HG03439 (cell line): ENCODE results near the gene ADARB2.
"Not testable (repeated sequence)": the region's sequence is repeated elsewhere in the genome, so short reads cannot be mapped to it uniquely, and the experiment has no call there.

Source experiments
- ATAC-seq: cut with Tn5 transposase; IDR thresholded peaks from one replicate; pipeline ENCODE4 v1.9.1; 2021; ENCODE audit warnings: mild to moderate bottlenecking, moderate library complexity; ENCODE audit not compliant: unreplicated experiment

The ADARB2 gene

GRCh38 chr10:1552406-1552805 lies 184.9 kb downstream of the ADARB2 start:
- ATAC-seq = no peak

- ATAC-seq = no peak
Measured at GRCh38 chr10:1551636-1552338, 185.5 kb downstream of the ADARB2 start.

DNA sequence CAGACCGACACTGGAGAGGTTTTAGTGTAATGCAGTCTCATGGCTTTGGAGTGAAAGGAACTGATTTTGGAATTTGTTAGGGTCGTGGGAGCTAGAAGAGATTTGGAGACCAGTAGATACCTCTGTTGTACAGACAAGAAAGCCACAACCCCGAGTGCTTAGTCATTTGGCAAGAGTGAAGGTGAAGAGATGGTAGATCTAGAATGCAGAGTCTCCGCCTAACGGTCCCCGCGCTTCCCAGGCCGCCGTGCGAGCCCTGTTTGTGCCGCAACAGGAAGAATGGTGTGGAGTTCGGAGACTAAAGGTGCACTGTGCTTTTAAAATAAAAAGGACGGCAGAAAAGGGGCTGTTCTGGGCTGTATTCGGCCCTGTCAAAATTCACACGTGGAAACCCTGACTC lies 186.7 kb downstream of the ADARB2 start:
- no peak for ATAC-seq

- ATAC-seq = no peak
Measured at GRCh38 chr10:1550291-1550595, 187.1 kb downstream of the ADARB2 start.

DNA sequence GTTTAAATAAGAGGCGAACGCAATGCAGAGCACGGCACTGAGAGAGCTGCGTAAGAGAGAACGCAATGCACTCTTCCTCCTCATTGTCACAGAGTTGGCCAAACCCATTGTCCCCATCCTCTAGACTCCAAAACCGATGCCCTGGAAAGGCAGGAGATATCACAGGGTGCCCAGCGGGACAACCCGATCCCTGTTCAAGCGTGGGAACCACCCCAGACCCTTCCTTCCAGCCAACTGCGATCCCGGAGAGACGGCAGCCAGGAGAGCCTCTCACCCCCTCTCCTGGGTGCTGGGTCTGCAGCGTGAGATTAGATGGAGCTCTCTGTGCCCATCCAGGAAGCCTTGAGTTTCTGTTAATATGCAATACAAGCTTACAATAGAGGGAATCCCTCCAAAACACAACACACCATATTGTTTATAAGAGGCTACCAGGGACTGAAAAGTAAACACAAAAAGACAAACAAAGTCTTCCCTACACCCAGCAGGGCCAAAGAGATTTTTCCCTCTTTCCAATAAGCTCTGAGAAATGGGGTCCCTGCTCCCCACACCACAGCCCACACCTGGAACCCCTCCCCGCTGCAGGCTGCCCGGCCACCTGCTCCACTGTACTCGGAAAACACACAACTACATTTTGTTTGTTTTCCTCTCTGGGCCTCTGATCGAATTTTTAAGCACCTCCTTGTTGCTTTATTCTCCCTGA lies 187.6 kb downstream of the ADARB2 start:
- ATAC-seq = no peak

DNA sequence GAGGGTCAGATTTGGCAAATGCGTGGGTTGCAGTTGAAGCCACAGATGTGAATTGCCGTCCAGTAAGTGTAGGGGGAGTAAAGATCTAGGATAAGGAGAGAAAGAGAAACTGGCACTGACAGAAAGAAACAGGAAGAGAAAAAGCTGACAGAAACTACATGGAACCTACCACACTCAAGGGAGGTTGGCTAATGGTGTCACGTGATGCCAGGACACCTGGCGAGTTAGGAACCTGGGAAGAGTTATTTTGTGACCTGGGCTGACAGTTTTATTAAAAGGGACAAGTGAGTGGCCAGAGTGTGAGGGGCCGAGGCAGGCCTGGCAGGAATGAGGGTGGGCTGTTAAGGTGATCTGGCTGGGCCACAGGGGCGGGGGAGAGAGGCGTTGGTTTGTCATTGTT lies 188.7 kb downstream of the ADARB2 start:
- ATAC-seq = no peak

DNA sequence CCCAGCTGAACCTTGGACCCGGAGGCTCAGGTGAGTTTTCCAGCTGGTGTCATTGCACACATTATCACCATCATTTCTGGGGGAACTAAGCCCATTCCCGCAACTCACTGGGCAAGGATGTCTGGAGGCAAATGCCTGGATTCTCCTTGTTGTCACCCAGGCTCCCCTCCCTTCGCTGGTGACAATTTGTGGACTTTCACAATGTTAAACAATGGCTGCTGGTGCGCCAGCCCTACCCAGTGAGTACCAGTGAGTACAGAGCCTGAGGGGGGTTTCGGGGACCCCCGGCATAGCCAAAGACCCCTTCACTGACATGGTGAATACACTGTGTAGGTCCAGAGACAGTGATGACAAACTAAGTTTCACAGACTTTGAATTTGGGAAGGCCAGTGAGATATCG lies 189.2 kb downstream of the ADARB2 start:
- no peak for ATAC-seq

- no peak for ATAC-seq
Measured at GRCh38 chr10:1546431-1547110, 190.8 kb downstream of the ADARB2 start.

DNA sequence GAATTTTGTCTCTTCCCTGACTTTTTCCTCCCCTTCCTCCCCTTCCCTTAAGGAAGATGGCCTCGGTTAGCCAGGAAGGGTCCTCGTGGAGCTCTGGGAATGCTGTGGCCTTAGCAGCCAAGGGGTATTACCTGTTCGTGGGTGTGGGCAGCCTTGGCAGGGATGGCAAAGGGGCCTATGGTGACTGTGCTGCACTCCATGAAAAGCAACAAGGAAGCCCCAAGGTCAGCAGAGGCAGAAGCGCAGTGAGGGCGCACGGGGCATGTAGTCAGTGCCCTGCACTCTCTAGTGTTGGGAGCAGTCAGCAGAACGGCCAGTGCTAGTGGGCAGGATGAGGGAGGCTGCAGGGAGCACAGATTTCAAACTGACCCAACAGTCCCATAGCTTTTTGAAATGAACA lies 191.8 kb downstream of the ADARB2 start:
- ATAC-seq = no peak

DNA sequence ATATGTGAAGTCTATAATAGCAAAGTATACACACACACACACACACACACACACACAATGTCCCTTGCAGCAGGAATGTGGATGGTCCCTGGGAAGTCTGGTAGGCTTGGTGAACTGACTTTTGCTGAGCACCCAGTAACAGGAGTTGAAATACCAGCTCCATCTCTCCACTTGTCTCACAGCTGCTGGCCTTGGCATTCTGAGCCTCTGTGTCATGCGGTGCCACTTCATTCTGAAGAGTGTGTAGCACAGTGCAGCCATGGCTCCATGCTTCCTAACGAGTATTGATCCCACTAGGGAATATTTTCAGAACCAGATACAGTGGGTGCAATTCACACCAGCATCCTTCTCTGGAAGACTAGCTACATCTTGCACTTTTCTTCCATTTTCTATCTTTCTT lies 192.4 kb downstream of the ADARB2 start:
- no peak for ATAC-seq

DNA sequence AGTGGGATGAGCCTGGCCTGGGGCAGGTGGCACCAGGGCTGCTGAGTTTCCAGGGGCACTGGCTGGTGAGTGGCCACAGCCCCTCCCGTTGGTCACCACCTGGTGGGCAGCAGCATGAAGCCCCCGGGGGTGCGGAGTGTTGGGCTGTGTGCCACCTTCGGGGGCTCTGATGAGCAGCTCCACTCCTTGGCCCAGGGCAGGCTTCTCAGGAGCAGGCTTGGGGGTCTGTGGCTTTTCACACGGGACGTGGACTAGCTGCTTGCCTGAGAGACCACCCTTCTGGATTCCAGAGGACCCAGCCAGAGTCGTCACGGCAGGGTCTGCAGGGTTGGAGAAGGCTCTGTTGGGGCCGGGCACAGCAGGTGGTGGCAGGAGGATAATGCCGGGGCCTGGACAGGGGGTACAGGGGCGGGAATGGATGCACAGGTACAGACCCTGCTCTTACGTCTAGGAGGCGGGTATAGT lies 193.1 kb downstream of the ADARB2 start:
- ATAC-seq = no peak

DNA sequence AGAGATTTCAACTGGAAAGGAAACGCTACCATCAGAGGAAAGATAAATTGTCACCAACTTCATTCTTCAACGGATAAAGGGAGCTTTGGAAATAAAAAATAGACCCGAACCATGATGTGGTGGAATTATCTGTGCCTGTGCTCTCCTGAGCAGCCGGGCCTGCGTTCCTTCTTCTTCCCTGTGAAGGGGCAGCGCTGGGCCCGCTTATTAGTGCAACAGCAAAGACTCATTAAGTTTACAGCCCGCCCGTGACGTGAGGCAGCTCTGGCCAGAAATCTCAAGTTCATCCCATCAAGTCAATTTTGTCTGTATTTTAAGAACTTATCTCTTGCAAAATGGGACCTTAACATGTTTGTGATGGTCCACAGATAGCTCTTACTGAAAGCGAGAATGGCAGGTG lies 193.7 kb downstream of the ADARB2 start:
- no peak for ATAC-seq

- no peak for ATAC-seq
Measured at GRCh38 chr10:1542941-1543340, 194.4 kb downstream of the ADARB2 start.

DNA sequence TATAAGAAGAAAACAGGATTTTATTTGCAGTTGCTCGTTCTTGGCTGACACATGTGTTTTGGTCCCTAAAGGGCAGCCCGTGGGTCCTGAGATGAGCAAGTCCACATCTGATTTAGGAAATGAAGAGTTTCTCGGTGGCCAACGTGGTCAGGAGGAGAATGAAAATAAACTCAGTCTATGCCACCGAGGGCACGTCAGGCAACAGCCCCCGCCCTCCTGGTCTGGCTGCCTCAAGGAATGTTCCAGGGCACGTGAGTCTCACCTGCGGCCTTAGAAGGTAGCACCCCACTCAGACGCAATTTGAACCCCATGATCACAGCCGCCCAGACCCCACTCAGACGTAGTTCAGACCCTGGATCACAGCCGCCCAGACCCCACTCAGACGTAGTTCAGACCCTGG lies 197.2 kb downstream of the ADARB2 start:
- no peak for ATAC-seq

GRCh38 chr10:1539216-1539615 lies 198.1 kb downstream of the ADARB2 start:
- ATAC-seq = no peak

DNA sequence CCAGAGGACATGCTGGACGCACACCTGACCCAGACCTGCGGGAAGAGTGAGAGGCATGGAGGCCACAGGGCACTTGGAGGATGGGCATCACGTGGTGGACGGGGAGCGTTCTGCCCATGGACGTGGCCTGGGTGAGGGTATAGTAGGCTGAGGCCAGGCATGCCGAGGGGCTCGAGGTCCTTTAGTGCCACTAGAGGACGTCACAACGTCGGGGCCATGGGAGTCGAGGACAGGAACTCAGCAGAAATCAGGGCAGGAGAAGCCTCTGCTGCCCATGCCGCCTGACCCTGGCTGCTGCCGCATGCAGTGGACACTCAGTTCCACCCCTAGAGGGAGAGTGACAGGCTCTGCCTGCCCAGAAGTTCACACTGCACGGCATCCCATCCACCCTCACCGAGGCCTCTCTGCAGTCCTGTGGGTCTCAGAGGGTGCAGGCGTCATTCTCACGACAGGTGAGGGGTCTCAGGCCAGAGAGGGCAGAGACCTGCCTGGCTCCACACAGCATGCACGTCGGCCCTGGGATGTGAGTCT lies 198.7 kb downstream of the ADARB2 start:
- no peak for ATAC-seq

DNA sequence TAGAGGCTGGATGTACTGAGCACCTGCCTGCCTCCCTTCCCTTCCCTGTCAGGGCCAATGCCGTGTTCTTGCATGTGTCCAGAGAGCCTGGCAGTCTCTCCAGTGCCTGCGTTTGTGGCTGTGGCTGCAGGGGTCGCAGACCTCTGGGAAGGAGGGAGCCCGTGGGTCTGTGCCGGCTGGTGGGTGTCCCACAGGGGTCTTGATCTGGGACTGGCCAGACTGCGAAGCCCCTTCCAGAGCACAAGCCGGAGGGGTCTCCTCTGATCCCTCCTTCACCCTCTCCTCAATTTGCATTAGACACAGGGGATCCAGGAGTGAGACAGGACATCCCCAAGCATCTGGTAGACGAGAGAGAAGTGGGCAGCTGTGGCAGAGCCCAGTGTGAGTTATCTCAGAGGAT lies 199.2 kb downstream of the ADARB2 start:
- ATAC-seq = no peak

GRCh38 chr10:1537449-1537848 lies 199.9 kb downstream of the ADARB2 start:
- not testable (repeated sequence) for ATAC-seq

DNA sequence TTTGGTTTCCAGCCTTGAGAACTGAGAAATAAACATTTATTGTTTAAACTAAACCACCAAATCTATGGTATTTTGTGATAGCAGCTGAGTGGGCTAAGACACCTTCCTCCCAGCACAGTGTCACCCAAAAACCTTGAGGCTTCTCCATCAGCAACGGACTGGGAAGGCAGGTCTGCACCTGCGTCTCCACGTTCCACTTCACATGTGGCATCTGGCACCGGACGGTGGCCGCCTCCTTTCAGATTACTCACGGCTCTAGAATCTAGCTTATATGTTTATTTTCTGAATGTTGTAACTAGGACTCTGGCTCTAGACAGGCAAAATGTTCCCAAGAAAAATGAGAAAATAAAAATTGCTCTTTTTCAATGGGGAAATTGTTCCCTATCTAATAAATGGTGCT lies 201.0 kb downstream of the ADARB2 start:
- ATAC-seq = no peak

DNA sequence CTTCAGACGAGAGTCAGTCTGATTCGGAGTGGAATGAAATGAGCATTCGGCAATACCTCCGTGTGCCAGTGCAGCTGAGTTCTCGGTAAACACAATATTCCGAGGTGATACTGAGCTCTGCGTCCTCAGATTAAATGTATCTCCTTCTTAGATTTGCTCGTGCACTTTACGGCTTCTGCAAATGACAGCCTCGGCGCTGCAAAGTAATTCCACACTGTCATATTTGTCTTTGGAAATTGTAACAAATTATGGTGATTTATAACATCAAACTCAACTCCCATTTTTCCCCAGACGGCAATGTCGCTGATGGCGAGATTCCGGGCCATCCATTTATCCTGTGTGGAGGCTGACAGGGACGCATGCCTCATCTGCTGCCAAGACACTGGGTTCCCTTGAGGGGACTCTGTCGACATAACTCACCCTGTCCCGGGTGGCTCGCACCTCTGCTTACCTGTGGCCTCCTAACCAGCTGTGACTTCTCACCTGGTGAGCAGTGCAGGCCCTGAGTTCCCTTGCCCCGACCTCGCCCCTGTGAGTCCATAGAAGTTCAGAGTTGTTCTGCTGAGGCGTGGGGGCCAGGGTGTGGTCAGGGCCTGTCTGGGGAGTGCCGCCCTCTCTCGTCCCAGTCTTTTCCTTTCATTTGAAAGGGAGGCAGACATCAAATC lies 201.9 kb downstream of the ADARB2 start:
- no peak for ATAC-seq

DNA sequence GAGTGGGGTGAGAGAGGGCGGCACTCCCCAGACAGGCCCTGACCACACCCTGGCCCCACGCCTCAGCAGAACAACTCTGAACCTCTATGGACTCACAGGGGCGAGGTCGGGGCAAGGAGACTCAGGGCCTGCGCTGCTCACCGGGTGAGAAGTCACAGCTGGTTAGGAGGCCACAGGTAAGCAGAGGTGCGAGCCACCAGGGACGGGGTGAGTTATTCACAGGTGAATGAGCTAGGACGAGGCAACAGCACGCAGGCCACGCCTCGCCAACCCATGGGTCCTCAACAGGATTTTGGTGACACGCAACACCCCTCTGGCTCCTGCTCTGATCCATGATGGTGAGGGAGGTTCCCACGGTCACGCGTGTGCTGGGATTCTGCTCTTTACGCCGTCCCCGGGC lies 202.5 kb downstream of the ADARB2 start:
- no peak for ATAC-seq
